ENCODE data around the gene ZC3H12D. TPM values are rescaled to one million over a fixed set of nuclear protein-coding genes. Genes with fewer than 3 reads are reported as not detected.

The ZC3H12D gene
- total and polyA plus RNA-seq, 2 donors (not counting 1 experiment from before 2014, with no cell fraction given), result 63.1 to 190 TPM

DNA sequence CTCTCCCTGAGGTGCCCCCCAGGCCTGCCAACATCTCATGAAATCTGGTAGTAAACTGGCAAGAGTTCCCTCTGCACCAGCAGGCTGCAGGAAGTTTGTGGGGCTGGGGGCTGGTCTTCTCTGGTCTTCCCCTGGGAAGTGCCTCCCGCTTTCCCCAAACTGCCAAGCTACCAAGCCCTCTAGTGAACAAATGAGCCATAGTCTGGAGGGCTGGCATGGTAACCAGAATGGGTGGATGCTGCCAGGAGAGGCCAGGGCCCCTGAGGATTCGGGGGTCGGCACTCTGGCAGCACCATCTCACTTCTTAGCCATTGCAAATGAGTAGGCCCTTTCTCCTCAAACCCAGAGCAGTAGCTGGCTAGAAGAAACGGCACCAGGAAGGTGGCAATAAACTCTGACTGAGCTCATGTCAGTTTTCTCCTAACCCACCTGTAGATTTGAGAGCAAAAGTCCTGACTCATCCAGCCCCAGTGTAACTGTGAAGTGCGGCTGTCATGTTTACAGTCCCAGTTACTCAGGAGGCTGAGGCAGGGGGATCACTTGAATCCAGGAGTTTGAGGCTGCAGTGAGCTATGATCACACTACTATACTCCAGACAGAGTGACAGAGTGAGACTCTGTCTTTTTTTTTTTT lies 35.9 kb downstream of the ZC3H12D start:
- WGBS (ENCODE audit: insufficient coverage), result 93% methylated on average over 2 of the region's 5 CpGs

More for the DNA sequence above, 35.9 kb downstream of the ZC3H12D start:
- POLR2A ChIA-PET, result interaction anchor here (0.7 kb wide), 1 partner anchor 860 kb away, joined by 5 read pairs; no protein-coding TSS in a partner anchor
- DNase-seq, result no peak
- Histone ChIP-seq H3K4me2 (replicated peaks; ENCODE audit: low read depth, low read length, poor library complexity, severe bottlenecking) (no peak overlapping the region), H3K27me3 (replicated peaks in 1 of 4; ENCODE audit: control extremely low read depth in 1 of 4, control insufficient read depth in 3 of 4, insufficient read depth in 4 of 4, low read length in 3 of 4) (no peaks in the 10 kb centered on the region), H3K9me3 (ENCODE audit: control extremely low read depth in 1 of 3, control insufficient read depth in 2 of 3, insufficient read depth in 1 of 3, low read length in 2 of 3) (peaks cover 0 to 7% (median 0%) of the 10 kb centered on the region in 3 donors), H3K4me3 (ENCODE audit: control extremely low read depth in 1 of 5, extremely low read depth in 1 of 5, insufficient read depth in 1 of 5, low read depth in 2 of 5, low read length in 4 of 5) (no peak overlapping the region), H3K79me2 (ENCODE audit: control insufficient read depth, insufficient read depth, low read length) (peaks cover 15% of the 10 kb centered on the region), H2AFZ (ENCODE audit: insufficient read depth, low read depth, low read length, poor library complexity, severe bottlenecking) (no peak overlapping the region), H3K36me3 (replicated peaks in 1 of 2; ENCODE audit: control extremely low read depth in 1 of 2, control insufficient read depth in 1 of 2, extremely low read depth in 1 of 2, insufficient read depth in 2 of 2, low read length in 1 of 2) (peaks cover 1 to 52% of the 10 kb centered on the region in 2 experiments), H4K20me1 (ENCODE audit: control insufficient read depth, insufficient read depth, low read length, poor library complexity, severe bottlenecking) (peaks cover 13% of the 10 kb centered on the region), H3K27ac (ENCODE audit: low read length in 2 of 2) (peak overlapping the region in 1 of 2 donors; percentile 19), H3K4me1 (ENCODE audit: control insufficient read depth in 2 of 2, insufficient read depth in 2 of 2, low read length in 2 of 2) (no peaks in the 10 kb centered on the region), H3K9ac (ENCODE audit: low read length) (no peak overlapping the region)
- ATAC-seq (ENCODE audit: low read depth), result no peak
- H3K9me3 Mint-ChIP-seq (ENCODE audit: insufficient read depth), result no peaks in the 10 kb centered on the region
- no peak overlapping the region for H3K4me3 Mint-ChIP-seq
- CTCF ChIA-PET, result interaction anchor here (0.5 to 1.4 kb wide), 3 partner anchors 19 to 68 kb away, joined by 3 to 7 read pairs (median 4); no protein-coding TSS in a partner anchor
- no peaks in the 10 kb centered on the region for H3K27me3 Mint-ChIP-seq
- intact Hi-C loops (cut with micrococcal nuclease), result no loop called here
- H3K4me1 Mint-ChIP-seq, result peaks cover 14% of the 10 kb centered on the region
- no peak overlapping the region for H3K27ac Mint-ChIP-seq
- TF ChIP-seq, protein P1, sequence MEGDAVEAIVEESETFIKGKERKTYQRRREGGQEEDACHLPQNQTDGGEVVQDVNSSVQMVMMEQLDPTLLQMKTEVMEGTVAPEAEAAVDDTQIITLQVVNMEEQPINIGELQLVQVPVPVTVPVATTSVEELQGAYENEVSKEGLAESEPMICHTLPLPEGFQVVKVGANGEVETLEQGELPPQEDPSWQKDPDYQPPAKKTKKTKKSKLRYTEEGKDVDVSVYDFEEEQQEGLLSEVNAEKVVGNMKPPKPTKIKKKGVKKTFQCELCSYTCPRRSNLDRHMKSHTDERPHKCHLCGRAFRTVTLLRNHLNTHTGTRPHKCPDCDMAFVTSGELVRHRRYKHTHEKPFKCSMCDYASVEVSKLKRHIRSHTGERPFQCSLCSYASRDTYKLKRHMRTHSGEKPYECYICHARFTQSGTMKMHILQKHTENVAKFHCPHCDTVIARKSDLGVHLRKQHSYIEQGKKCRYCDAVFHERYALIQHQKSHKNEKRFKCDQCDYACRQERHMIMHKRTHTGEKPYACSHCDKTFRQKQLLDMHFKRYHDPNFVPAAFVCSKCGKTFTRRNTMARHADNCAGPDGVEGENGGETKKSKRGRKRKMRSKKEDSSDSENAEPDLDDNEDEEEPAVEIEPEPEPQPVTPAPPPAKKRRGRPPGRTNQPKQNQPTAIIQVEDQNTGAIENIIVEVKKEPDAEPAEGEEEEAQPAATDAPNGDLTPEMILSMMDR (IDR thresholded peaks at IDR 0.05), result no peak

Measured in B cell (primary cell).